Chondrocyte (in vitro differentiated cells): ENCODE measurements around the gene PRR29. TPM values are rescaled to one million over a fixed set of nuclear protein-coding genes. Genes with fewer than 3 reads are reported as not detected.

ENCODE experiments used
- DNase-seq: peaks from one replicate; pipeline ENCODE4 v3.0.0; 2021; ENCODE audit warnings: mixed read lengths, low spot score
- H3K27ac Mint-ChIP-seq: one replicate; pipeline ENCODE4 v1.8.0; 2021; ENCODE audit warnings: mild to moderate bottlenecking, moderate library complexity, mixed read lengths; ENCODE audit not compliant: unreplicated experiment
- H3K27me3 Mint-ChIP-seq: 2 replicates; pipeline ENCODE4 v1.8.0; 2021; ENCODE audit warnings: low read depth, mixed read lengths
- H3K36me3 Mint-ChIP-seq: 2 replicates; pipeline ENCODE4 v1.8.0; 2021; ENCODE audit warnings: low read depth, mixed read lengths
- H3K4me1 Mint-ChIP-seq: 2 replicates; pipeline ENCODE4 v1.8.0; 2021; ENCODE audit warnings: low read depth, mild to moderate bottlenecking, mixed read lengths
- H3K4me3 Mint-ChIP-seq: one replicate; pipeline ENCODE4 v1.8.0; 2021; ENCODE audit warnings: mild to moderate bottlenecking, moderate library complexity, mixed read lengths; ENCODE audit not compliant: unreplicated experiment
- H3K9me3 Mint-ChIP-seq: 2 replicates; pipeline ENCODE4 v1.8.0; 2021; ENCODE audit warnings: low read depth, mixed read lengths
- CTCF ChIP-seq: fragments of 200-600 bp; sonication (generic); IDR thresholded peaks from 2 replicates; pipeline ENCODE4 v1.5.0; 2021; ENCODE audit warnings: antibody characterized with exemption, mild to moderate bottlenecking, moderate library complexity
- total RNA-seq: library from RNA; stranded (reverse); gene quantifications from 3 replicates; pipeline ENCODE4 v1.2.1, GENCODE V29; 2021

PRR29 gene
- total RNA-seq, 1 donor from 2014 or later, result 0.35 TPM

DNA sequence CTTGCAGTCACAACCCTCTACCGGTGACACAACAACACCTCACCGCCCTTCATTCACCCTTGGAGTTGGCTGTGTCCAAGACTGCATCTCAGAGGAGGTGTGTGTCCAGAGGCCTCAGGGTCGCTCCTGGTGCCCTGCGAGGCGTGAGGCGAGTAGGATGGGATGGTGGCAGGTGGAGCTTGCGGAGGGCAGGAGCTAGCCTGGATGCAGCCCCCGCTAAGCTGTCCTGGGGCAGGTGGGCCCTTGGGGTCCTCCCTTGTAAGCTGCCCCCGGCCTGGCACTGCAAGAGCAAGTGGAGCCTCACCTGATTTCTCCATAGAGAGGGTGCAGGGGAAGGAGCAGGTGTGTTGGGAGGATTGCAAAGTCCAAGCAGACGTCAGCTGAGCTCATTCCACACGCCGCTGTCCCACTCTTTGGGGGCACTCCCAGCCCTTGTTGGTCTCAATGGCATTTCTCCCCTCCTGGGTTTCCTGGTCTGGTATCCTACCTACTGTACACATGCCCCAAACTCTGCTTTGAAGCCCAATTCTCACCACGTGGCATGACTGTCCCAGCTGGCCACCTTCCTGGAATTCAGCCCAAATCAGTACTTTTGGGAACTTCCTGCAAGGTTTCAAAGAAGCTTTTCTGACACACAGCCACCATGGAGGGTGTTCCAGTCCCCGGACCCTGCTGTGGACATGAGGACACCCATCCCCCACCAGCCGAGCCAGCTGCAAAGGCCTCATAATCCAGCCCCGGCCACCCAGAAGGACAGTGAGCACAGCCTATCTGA lies 40.4 kb downstream of the PRR29 start:
- TF ChIP-seq CTCF, result no peak
- H3K27me3 Mint-ChIP-seq, result no peaks in the 10 kb centered on the region
- peaks cover 13% of the 10 kb centered on the region for H3K4me1 Mint-ChIP-seq
- peaks cover 12% of the 10 kb centered on the region for H3K36me3 Mint-ChIP-seq
- DNase-seq, result no peak
- no peak overlapping the region for H3K27ac Mint-ChIP-seq
- no peaks in the 10 kb centered on the region for H3K9me3 Mint-ChIP-seq
- no peak overlapping the region for H3K4me3 Mint-ChIP-seq

- Mint-ChIP-seq H3K36me3 (peaks cover 16% of the 10 kb centered on the region), H3K4me3 (no peak overlapping the region), H3K9me3 (no peaks in the 10 kb centered on the region), H3K27me3 (no peaks in the 10 kb centered on the region), H3K27ac (no peak overlapping the region), H3K4me1 (peaks cover 14% of the 10 kb centered on the region)
- no peak for TF ChIP-seq CTCF
- no peak for DNase-seq
Observed at GRCh38 chr17:64039106-64039400, 40.9 kb downstream of the PRR29 start.

DNA sequence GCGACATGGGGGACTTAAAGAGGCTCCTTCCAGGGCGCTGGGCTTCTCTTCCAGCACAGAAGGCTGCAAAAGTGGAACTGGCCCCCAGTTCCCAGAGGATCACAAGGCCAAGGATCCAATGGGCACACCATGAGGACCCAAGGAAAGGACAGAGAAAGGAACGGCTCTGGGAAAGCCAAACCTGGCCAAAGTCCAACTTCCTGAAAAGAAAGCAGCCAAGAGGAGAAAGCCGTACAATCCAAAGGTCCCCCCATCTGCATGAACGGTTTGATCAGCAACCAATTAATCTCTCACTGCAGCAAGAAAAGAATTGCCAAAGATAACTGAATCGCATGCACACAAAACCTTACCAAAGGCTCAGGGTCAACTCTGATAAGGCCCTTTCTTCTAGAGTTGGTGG lies 42.1 kb downstream of the PRR29 start:
- no peak for TF ChIP-seq CTCF
- H3K27me3 Mint-ChIP-seq, result no peaks in the 10 kb centered on the region
- peaks cover 20% of the 10 kb centered on the region for H3K36me3 Mint-ChIP-seq
- H3K27ac Mint-ChIP-seq, result no peak overlapping the region
- no peak for DNase-seq
- H3K9me3 Mint-ChIP-seq, result no peaks in the 10 kb centered on the region
- H3K4me3 Mint-ChIP-seq, result no peak overlapping the region
- peaks cover 14% of the 10 kb centered on the region for H3K4me1 Mint-ChIP-seq

- TF ChIP-seq CTCF, result no peak
- no peak for DNase-seq
- peaks cover 32% of the 10 kb centered on the region for H3K36me3 Mint-ChIP-seq
- H3K4me3 Mint-ChIP-seq, result no peak overlapping the region
- H3K27ac Mint-ChIP-seq, result no peak overlapping the region
- H3K27me3 Mint-ChIP-seq, result no peaks in the 10 kb centered on the region
- peaks cover 14% of the 10 kb centered on the region for H3K4me1 Mint-ChIP-seq
- no peaks in the 10 kb centered on the region for H3K9me3 Mint-ChIP-seq
Observed at GRCh38 chr17:64041912-64042311, 43.8 kb downstream of the PRR29 start.

DNA sequence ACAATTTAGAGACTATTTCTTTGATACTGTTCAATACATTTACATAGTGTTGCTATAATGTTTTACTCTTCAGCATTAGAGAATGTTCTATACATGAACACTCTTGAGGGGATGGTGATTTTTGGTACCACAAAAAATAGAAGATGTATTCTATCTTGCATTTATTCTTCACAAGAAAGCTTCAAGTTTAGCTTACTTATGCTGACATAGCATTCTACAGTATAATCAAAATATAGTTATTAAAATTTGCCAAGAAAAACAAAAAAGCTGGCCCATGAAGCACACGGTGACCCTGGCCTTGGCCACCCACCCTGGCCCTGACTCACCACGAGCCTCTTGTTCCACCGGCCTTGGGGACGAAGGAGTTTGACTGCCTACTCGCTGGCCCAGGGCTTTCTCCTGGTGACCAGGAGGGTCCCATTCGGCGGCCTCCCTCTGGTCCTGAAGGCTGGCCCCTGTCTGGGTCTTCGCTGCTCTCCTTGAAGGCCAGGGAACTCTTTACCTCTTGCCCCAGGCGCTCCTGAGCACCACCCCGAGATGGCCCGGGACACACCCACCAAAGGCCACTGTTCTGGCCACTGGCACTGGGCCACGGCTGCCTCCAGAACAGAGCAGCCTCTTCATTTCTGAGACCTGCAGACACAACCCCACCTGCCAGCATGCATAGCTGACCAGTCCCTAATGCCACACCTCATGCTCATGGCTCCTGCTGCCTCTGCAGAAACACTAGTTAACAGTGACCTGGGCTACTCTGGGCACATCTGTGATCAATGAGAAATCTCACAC lies 44.7 kb downstream of the PRR29 start:
- H3K4me3 Mint-ChIP-seq, result no peak overlapping the region

More for the DNA sequence above, 44.7 kb downstream of the PRR29 start:
- Mint-ChIP-seq H3K27ac (no peak overlapping the region), H3K4me1 (peaks cover 14% of the 10 kb centered on the region), H3K36me3 (peaks cover 37% of the 10 kb centered on the region), H3K9me3 (no peaks in the 10 kb centered on the region), H3K27me3 (no peaks in the 10 kb centered on the region)
- DNase-seq, result no peak
- no peak for TF ChIP-seq CTCF
